Measurements from ENCODE around the gene COL9A3. TPM values are rescaled to one million over a fixed set of nuclear protein-coding genes. Genes with fewer than 3 reads are reported as not detected.
A peak's percentile ranks its signal among the peaks of the same experiment; 100 is the strongest.
"Not testable (repeated sequence)": the region's sequence is repeated elsewhere in the genome, so short reads cannot be mapped to it uniquely, and the experiment has no call there.

COL9A3 gene
- total RNA-seq, 2 experiments from 2014 or later: 0.42 to 0.82 TPM

DNA sequence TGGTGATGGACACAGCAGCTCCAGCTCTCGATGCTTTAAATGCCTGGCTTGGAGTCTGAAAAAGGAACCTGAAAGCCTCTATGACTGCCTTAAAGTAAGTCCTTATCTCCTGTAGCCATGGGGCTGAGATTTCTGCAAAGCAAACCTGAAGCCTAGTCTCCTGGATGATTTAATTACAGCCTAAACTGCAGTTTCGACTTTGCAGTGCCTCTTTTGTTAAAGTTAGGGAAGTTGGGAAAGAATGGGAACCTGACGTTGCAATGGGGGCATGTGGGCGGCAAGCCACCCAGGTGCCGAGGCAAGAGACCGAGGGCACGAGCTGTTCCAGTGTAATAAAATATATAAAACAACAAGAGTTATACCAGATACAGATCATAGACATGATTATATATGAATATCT, 56.4 kb downstream of the COL9A3 start:
- H3K4me1 Mint-ChIP-seq: peaks cover 10% of the 10 kb centered on the region
- DNase-seq (no peak), ATAC-seq (ENCODE audit: low read depth) (no peak)
- H3K27ac Mint-ChIP-seq: no peak overlapping the region
- H3K36me3 Mint-ChIP-seq: no peaks in the 10 kb centered on the region
- H3K4me3 Mint-ChIP-seq: no peak overlapping the region
- H3K27me3 Mint-ChIP-seq: peaks cover 2% of the 10 kb centered on the region
- POLR2A ChIA-PET: no interaction called here
- H3K9me3 Mint-ChIP-seq: no peaks in the 10 kb centered on the region

GRCh38 chr20:62873681-62874031, 56.8 kb downstream of the COL9A3 start:
- ATAC-seq (ENCODE audit: low read depth); H3K27ac Mint-ChIP-seq; H3K27me3 Mint-ChIP-seq; H3K36me3 Mint-ChIP-seq; DNase-seq; H3K9me3 Mint-ChIP-seq; POLR2A ChIA-PET; H3K4me3 Mint-ChIP-seq: not testable (repeated sequence)
- H3K4me1 Mint-ChIP-seq: peaks cover 10% of the 10 kb centered on the region

DNA sequence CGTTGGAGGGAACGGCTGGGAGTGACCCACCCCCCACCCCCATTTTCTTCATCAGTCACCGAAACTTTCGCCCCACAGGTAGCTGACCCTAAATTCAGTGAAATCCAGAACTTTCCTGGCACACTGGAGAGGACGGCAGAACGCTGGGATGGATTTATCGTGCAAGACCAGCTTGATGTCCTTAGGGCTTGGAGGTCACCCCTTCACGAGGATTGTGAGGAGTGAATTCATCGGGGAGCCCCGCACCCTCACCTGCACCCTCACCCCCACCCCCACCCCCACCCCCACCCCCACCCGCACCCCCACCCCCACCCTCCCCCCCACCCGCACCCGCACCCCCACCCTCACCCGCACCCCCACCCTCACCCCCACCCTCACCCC, 58.1 kb downstream of the COL9A3 start:
- POLR2A ChIA-PET: no interaction called here
- peaks cover 10% of the 10 kb centered on the region for H3K4me1 Mint-ChIP-seq
- no peaks in the 10 kb centered on the region for H3K36me3 Mint-ChIP-seq
- ATAC-seq (ENCODE audit: low read depth): no peak
- no peak for DNase-seq
- no peak overlapping the region for H3K4me3 Mint-ChIP-seq
- H3K9me3 Mint-ChIP-seq: no peaks in the 10 kb centered on the region
- H3K27me3 Mint-ChIP-seq: no peaks in the 10 kb centered on the region
- H3K27ac Mint-ChIP-seq: no peak overlapping the region

GRCh38 chr20:62875419-62876361, 58.8 kb downstream of the COL9A3 start:
- no peak for DNase-seq
- Mint-ChIP-seq H3K36me3 (no peaks in the 10 kb centered on the region), H3K4me3 (no peak overlapping the region), H3K9me3 (no peaks in the 10 kb centered on the region), H3K4me1 (peaks cover 10% of the 10 kb centered on the region), H3K27ac (no peak overlapping the region), H3K27me3 (no peaks in the 10 kb centered on the region)
- peak; percentile 28 for ATAC-seq (ENCODE audit: low read depth)
- POLR2A ChIA-PET: no interaction called here

DNA sequence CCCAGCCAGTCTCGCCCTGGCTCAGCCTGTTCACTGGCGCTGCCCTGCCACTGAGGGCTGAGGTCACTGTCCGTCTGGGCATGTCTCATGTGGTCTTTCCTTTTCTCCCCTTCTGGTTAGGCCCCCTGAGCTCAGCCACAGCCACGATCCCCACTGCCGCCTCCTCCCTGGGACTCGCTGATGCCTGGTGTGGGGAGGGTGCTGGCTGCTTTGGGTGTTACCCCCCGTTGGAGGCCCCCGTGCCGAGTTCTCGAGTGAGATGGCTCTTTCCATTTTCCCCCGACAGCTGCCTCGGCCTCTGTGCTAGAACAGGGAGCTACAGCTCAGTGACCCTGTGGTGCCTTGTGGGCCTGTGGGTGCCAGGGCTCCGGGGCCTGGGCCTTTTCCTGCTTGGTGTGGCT, 59.7 kb downstream of the COL9A3 start:
- H3K36me3 Mint-ChIP-seq: peaks cover 2% of the 10 kb centered on the region
- no peaks in the 10 kb centered on the region for H3K9me3 Mint-ChIP-seq
- ATAC-seq (ENCODE audit: low read depth): no peak
- peaks cover 10% of the 10 kb centered on the region for H3K4me1 Mint-ChIP-seq
- H3K27me3 Mint-ChIP-seq: no peaks in the 10 kb centered on the region
- no peak overlapping the region for H3K27ac Mint-ChIP-seq
- no peak overlapping the region for H3K4me3 Mint-ChIP-seq
- no peak for DNase-seq
- POLR2A ChIA-PET: interaction anchor here (0.8 to 1.3 kb wide), 2 partner anchors 12 to 103 kb away, joined by 3 to 6 read pairs; no protein-coding TSS in a partner anchor

GRCh38 chr20:62876902-62877816, 60.3 kb downstream of the COL9A3 start:
- DNase-seq (no peak), ATAC-seq (ENCODE audit: low read depth) (peak; percentile 31)
- Mint-ChIP-seq H3K27me3 (no peaks in the 10 kb centered on the region), H3K27ac (no peak overlapping the region), H3K36me3 (peaks cover 5% of the 10 kb centered on the region), H3K4me3 (no peak overlapping the region), H3K9me3 (no peaks in the 10 kb centered on the region), H3K4me1 (peaks cover 10% of the 10 kb centered on the region)
- POLR2A ChIA-PET: interaction anchor here (0.8 to 1.3 kb wide), 3 partner anchors 11 to 102 kb away, joined by 3 to 6 read pairs (median 3); no protein-coding TSS in a partner anchor

- ATAC-seq (ENCODE audit: low read depth): no peak
- Mint-ChIP-seq H3K27me3 (no peaks in the 10 kb centered on the region), H3K4me1 (peaks cover 10% of the 10 kb centered on the region), H3K9me3 (no peaks in the 10 kb centered on the region), H3K27ac (no peak overlapping the region), H3K36me3 (peaks cover 5% of the 10 kb centered on the region), H3K4me3 (no peak overlapping the region)
- DNase-seq: no peak
- POLR2A ChIA-PET: no interaction called here
These were observed 61.6 kb downstream of the COL9A3 start for GRCh38 chr20:62878244-62879038.

- peaks cover 4% of the 10 kb centered on the region for H3K4me1 Mint-ChIP-seq
- ATAC-seq (ENCODE audit: low read depth) (no peak), DNase-seq (no peak)
- H3K27me3 Mint-ChIP-seq: no peaks in the 10 kb centered on the region
- H3K9me3 Mint-ChIP-seq: no peaks in the 10 kb centered on the region
- POLR2A ChIA-PET: no interaction called here
- H3K4me3 Mint-ChIP-seq: no peak overlapping the region
- no peak overlapping the region for H3K27ac Mint-ChIP-seq
- H3K36me3 Mint-ChIP-seq: peaks cover 5% of the 10 kb centered on the region
These were observed 62.7 kb downstream of the COL9A3 start for GRCh38 chr20:62879275-62880146.

GRCh38 chr20:62880147-62880934, 63.5 kb downstream of the COL9A3 start:
- POLR2A ChIA-PET: no interaction called here
- Mint-ChIP-seq H3K36me3 (peaks cover 5% of the 10 kb centered on the region), H3K27ac (no peak overlapping the region), H3K9me3 (no peaks in the 10 kb centered on the region), H3K4me1 (peaks cover 1% of the 10 kb centered on the region), H3K27me3 (no peaks in the 10 kb centered on the region), H3K4me3 (no peak overlapping the region)
- DNase-seq (no peak), ATAC-seq (ENCODE audit: low read depth) (no peak)

- peaks cover 1% of the 10 kb centered on the region for H3K4me1 Mint-ChIP-seq
- no peak overlapping the region for H3K4me3 Mint-ChIP-seq
- DNase-seq (no peak), ATAC-seq (ENCODE audit: low read depth) (no peak)
- H3K27ac Mint-ChIP-seq: no peak overlapping the region
- POLR2A ChIA-PET: no interaction called here
- H3K36me3 Mint-ChIP-seq: peaks cover 5% of the 10 kb centered on the region
- H3K27me3 Mint-ChIP-seq: no peaks in the 10 kb centered on the region
- no peaks in the 10 kb centered on the region for H3K9me3 Mint-ChIP-seq
These were observed 64.2 kb downstream of the COL9A3 start for GRCh38 chr20:62880935-62881661.

- DNase-seq (no peak), ATAC-seq (ENCODE audit: low read depth) (no peak)
- H3K4me3 Mint-ChIP-seq: no peak overlapping the region
- H3K9me3 Mint-ChIP-seq: no peaks in the 10 kb centered on the region
- POLR2A ChIA-PET: no interaction called here
- H3K4me1 Mint-ChIP-seq: peaks cover 2% of the 10 kb centered on the region
- H3K27ac Mint-ChIP-seq: no peak overlapping the region
- no peaks in the 10 kb centered on the region for H3K27me3 Mint-ChIP-seq
- H3K36me3 Mint-ChIP-seq: peaks cover 7% of the 10 kb centered on the region
These were observed 65.0 kb downstream of the COL9A3 start for GRCh38 chr20:62881662-62882395.

Measured in activated naive CD8-positive, alpha-beta T cell treated with anti-CD3 and anti-CD28 coated beads, Interleukin-2, amount 10 ng/mL, durations not matched to agents 7 days and 5 days (primary cell).